GM12891 (cell line): ENCODE results near the gene LENG1.

ENCODE experiments used
- DNase-seq: peaks from one replicate; pipeline ENCODE4 v3.0.0; 2011; ENCODE audit warnings: low spot score; ENCODE audit not compliant: insufficient read length
- FAIRE-seq: peaks from 2 replicates; lab custom pipeline; 2011; peaks lifted over from hg19 to GRCh38; lab: Jason Lieb, UNC
- PAX5 ChIP-seq: IDR thresholded peaks from 2 replicates; pipeline ENCODE4 v1.6.1; 2011; ENCODE audit warnings: low read length, moderate library complexity, mild to moderate bottlenecking; ENCODE audit not compliant: insufficient read depth, severe bottlenecking
- POLR2A ChIP-seq: IDR thresholded peaks from 2 replicates; pipeline ENCODE4 v1.6.1; 2011; ENCODE audit warnings: low read depth, low read length, control low read depth
- POLR2AphosphoS5 ChIP-seq: IDR thresholded peaks from 2 replicates; pipeline ENCODE4 v1.6.1; 2011; ENCODE audit warnings: low read depth, low read length, control low read depth
- POU2F2 ChIP-seq: IDR thresholded peaks from 2 replicates; pipeline ENCODE4 v1.6.1; 2011; ENCODE audit warnings: low read depth, mild to moderate bottlenecking, control low read depth, low read length, moderate library complexity
- SPI1 ChIP-seq: IDR thresholded peaks from 2 replicates; pipeline ENCODE4 v1.6.1; 2011; ENCODE audit warnings: low read depth, low read length, control low read depth
- TAF1 ChIP-seq: IDR thresholded peaks from 2 replicates; pipeline ENCODE4 v1.6.1; 2011; ENCODE audit warnings: low read depth, low read length, control low read depth

LENG1 gene

DNA sequence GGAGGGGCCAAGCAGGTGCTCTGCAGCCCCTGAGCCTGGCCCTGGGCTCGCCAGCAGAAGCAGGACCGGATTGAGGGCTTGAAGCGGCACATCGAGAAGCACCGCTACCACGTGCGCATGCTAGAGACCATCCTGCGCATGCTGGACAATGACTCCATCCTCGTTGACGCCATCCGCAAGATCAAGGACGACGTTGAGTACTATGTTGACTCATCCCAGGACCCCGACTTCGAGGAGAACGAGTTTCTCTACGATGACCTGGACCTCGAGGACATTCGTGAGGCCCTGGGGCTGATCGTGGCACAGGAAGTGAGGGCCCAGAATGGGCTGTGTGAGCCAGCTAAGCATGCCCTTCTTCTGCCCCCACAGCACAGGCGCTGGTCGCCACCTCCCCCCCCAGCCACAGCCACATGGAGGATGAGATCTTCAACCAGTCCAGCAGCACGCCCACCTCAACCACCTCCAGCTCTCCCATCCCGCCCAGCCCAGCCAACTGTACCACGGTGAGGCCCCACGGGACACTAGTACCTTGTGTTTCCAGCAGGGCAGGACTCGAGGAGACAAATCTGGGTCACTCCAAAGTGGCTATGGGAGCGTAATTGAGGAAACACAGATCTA, 13.9 kb downstream of the LENG1 start:
- FAIRE-seq, result no peak
- TF ChIP-seq SPI1 (no peak), TAF1 (no peak), POLR2AphosphoS5 (no peak), POU2F2 (no peak), PAX5 (no peak), POLR2A (no peak)

DNA sequence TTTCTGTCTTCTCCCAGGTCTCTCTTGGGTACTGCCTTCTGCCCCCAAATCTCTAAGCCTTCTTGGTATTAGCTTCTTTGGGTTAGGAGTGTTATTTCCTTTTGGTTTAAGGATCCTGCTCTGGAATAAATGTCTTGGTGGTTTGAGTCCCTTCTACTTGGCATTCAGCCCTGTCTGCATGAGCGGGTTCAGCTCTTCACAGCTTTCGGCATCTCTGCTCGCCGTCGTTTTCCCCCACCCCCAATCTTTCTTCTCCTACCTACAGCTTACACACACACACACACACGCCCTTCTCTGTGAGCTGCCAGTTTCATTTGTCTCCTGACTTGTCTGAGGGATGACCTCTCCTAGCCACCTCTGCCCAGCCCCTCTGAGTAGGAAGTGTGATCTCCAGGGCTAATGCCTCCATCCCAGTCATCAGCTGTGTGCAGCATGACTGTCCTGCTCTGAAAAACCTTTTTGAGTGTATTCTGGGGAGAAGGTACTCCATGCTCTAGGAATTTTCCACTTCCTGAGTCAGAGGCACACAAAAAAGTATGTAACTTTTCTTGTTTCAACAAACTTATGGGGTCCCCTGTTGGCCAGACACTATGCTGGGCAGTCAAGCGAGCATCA, 17.2 kb downstream of the LENG1 start:
- DNase-seq (no peak), FAIRE-seq (no peak)
- TF ChIP-seq POLR2AphosphoS5 (no peak), SPI1 (no peak), POU2F2 (no peak), POLR2A (no peak), TAF1 (no peak), PAX5 (no peak)

More for the DNA sequence above, 13.9 kb downstream of the LENG1 start:
- no peak for DNase-seq

DNA sequence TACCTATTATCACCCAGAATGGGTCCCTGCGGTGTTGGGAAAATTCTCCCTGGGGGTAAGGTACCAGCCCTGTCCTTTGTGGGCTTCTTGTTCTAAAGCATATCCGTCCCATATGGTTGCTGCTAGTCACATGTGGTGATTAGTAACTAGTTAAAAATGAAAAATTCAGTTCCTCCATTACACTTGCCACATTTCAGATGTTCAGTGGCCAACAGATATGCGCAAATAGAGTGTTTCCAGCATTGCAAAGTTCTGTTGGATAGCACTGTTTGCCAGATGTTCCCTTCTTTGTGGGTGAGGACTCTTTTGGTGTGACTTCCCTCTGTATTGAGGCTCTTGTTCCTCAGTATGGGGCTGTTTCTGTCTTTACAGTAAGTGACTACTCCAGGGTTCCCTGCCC, 18.2 kb downstream of the LENG1 start:
- FAIRE-seq (no peak), DNase-seq (no peak)
- no peak for TF ChIP-seq POU2F2
- no peak for TF ChIP-seq SPI1
- TF ChIP-seq POLR2A, result no peak
- no peak for TF ChIP-seq TAF1
- TF ChIP-seq PAX5, result no peak
- no peak for TF ChIP-seq POLR2AphosphoS5

DNA sequence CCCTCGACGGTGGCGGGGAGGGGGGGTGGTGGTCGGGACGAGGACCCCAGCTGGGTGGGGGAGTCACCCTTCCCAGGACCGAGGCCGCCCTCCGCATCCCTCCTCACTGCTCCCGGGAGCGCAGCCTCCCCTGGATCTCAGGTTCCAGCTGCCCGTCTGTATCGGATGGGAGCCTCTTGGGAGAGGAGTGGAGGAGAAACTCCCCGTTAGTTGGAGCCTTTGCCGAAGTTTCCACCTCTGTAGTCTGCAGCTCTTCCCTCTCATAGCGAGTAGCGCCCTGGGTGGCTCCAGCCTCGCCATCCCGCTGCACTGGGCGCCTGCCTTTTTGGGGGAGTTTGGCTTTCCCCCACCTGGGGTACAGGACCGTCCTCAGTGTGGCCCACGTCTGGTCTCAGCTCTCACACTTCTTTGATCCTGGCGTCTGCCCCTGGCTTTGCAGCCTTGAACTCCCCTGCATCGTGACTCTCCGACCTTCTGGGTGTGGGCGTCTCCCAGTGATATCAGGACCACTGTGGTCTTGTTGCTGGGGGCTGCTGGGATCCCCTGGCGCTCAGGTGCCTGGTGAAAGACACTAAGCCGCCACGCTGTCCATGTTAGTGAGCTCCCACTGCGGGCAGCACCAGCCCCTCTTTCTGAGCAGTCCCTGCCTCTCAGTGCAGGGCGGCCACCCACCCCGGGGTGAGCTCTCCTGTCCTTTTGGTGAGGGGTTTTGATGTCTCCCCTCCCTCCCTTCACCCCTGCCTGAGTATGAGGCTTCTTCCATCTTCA, 20.8 kb downstream of the LENG1 start:
- DNase-seq (no peak), FAIRE-seq (no peak)
- no peak for TF ChIP-seq TAF1
- TF ChIP-seq PAX5, result no peak

DNA sequence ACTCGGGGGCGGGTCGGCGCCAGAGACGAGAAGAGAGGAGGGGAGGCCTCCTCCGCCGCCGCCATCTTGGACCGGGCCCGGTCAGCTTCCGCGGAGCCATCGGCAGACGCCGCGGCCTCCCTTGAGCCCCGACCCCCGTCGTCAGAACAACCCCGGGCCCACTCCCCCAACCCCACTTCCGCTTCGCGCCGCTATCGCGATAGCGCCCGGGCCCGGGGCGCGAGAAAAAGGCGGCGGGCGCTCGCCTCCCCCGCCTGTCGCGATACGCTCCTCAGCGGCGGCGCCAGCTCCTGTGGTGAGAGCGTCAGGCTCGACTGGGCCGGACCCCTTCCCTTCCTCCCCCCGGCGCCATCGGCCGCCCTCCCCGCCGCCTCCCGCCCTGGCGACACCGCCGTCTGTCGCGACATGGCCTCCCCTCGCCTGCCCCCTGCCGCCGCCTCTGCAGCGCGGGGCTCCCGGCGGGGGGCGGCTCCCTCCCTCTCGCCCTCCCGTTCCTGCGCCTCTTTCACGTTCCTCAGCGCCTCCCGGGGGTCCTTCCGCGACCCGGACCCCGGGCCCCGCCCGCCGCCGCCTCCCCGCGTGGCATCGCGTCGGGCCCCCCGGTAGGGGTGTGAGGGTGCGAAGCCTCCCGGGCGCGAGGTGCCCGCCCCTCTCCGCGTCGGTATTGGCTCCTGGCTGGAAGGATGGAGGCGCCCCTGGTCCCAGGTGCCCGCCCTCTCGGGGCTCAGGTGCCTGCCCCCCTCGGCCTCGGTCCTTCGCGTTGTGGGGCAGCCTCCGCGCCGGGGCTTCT, 21.6 kb downstream of the LENG1 start, which contains the start of gene CNOT3:
Gene CNOT3 (plus strand): TSS at position 64 of the 790 bp plus-strand sequence. CDS start 5,217 bp downstream, outside the sequence.
- DNase-seq (peak; percentile 59), FAIRE-seq (no peak)
- TF ChIP-seq POU2F2 (no peak), TAF1 (peak; percentile 68; the same call in 1 of the 2 replicates), POLR2A (peak; percentile 71; the same call in 1 of the 2 replicates), POLR2AphosphoS5 (peak; percentile 58), SPI1 (no peak), PAX5 (no peak)

DNA sequence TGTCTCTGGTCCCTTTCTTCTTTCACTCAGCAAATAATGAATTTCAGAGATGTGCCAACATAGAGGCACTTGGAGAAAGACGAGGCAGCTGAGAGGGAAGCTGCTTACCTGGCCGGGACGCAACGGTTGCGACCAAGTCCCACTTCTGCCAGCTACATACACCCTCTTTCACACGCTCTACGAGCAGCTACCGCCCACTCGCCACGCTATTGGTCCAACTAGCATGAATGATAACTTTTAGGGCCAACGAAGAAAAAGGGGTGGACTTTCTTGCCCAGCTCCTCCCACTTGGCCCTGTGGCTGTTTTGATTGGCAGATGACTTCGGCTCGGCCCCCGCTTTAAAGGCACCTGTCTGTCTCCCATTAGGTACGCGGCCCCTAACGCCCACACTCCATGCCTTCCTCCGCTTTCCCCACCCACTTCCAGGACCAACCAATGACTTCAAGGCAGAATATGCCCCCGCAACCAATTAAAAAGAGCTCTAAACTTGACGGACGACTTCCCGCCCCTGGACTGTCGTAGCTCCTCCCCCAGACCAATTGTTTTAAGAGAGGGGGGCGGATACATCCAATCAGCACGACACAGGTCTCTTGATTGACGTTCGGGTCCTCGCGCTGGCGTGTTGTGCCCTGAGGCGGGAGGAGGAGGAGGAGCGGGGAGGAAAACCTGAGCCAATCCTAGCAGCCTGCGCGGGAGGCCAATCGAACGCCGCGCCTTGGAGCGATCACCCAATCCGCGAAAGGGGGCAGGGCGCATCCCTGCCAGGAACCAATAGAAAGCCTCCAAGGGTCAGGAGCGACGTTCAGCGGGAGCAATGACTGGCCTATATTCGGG, 22.4 kb downstream of the LENG1 start:
- FAIRE-seq (peak; percentile 99), DNase-seq (peak; percentile 98)
- TF ChIP-seq TAF1 (no peak), POLR2AphosphoS5 (peak; percentile 56; the same call in 1 of the 2 replicates), POU2F2 (0 out of 2 replicates have a peak, but pooled peaks have one; percentile 9), POLR2A (peak; percentile 65; the same call in 1 of the 2 replicates)

DNA sequence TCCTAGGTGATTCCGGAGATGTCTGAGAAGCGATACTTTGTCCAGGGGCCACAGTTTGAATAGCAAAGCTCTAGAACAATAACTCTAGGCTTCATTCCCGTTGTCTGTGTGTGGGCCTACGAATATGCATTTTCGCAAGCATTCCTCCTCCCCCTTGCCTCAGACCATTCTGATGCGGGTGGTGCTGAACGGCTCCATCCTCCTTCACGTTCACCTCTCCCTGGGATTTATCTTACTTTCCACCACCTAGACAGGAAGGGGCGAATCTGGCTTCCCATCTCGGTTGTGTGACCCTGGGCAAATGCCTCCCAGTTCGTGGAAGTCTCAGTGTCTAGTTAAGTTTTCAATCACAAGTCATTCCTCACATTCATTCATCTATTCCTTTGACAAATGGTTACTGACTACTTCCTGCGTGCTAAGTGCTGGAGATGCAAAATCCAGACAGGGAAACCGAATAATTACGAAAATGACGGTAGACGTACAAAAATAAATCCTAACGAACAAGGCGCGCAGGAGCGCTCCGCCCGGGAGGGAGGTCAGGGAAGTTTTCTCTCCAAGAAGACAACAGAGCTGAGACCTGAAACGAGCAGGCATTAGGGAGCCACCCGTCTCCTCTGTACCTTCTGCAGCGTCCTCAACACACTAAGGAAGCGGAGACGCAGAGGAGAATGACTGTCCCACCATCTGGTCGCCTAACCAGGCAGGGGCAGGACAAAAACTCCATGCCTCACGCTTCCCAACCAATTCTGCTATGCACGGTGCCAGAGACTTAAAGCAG, 23.2 kb downstream of the LENG1 start:
- TF ChIP-seq POU2F2 (0 out of 2 replicates have a peak, but pooled peaks have one; percentile 30), SPI1 (no peak), PAX5 (no peak), TAF1 (no peak), POLR2AphosphoS5 (no peak)
- FAIRE-seq (no peak), DNase-seq (no peak)

DNA sequence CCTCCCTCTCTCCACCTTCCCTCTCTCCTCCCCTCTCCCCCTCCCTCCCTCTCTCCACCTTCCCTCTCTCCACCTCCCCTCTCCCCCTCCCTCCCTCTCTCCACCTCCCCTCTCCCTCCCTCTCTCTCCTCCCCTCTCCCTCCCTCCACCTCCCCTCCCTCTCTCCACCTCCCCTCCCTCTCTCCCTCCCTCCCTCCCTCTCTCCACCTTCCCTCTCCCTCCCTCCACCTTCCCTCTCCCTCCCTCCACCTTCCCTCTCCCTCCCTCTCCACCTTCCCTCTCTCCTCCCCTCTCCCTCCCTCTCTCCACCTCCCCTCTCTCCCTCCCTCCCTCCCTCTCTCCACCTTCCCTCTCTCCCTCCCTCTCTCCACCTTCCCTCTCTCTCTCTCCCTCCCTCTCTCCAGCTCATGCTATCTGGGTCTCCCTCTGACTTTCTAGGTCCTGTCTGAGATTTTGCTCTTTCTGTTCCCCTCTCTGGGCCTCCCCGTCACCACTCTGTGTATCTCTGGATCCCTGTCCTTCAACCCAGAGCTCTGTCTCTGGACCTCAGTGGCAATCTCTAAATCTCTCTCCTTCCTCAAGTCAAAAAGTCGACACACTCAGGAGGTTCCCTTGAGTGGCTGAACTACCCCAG, 25.4 kb downstream of the LENG1 start:
- no peak for FAIRE-seq
- DNase-seq, result no peak
- TF ChIP-seq POLR2A (no peak), TAF1 (no peak), SPI1 (no peak), PAX5 (no peak), POLR2AphosphoS5 (no peak), POU2F2 (no peak)
